Activated T-helper 1 cell treated with Interleukin-2 at 50 U/mL for 16 hours (primary cell): ENCODE data around the gene OR6S1.

Experiments used
- DNase-seq: peaks from one replicate; pipeline ENCODE4 v3.0.0-alpha.2; 2020; ENCODE audit warnings: low read depth

The OR6S1 gene, protein sequence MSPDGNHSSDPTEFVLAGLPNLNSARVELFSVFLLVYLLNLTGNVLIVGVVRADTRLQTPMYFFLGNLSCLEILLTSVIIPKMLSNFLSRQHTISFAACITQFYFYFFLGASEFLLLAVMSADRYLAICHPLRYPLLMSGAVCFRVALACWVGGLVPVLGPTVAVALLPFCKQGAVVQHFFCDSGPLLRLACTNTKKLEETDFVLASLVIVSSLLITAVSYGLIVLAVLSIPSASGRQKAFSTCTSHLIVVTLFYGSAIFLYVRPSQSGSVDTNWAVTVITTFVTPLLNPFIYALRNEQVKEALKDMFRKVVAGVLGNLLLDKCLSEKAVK

DNA sequence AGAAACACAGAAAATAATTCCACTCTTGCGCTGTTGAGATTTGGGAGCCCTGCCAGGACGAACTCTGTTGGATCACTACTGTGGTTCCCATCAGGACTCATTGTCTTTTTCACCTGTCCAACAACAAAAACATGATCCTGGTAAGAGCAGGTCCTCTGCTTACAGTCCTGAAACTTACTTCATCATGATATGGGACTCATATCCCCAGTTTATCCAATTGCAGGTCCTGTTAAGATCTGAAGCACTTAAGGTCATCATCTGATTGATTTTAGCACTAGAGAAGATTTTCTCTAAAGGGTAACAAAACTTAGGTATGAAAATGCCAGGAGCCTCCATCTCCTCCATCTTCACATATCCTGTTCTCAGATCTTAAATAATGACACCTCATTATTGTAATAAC is at the start of gene OR6S1:
OR6S1 (minus strand) TSS at position 101 of the 400 bp plus-strand sequence; CDS start at position 101, 0 bp downstream.
- no peak for DNase-seq

DNA sequence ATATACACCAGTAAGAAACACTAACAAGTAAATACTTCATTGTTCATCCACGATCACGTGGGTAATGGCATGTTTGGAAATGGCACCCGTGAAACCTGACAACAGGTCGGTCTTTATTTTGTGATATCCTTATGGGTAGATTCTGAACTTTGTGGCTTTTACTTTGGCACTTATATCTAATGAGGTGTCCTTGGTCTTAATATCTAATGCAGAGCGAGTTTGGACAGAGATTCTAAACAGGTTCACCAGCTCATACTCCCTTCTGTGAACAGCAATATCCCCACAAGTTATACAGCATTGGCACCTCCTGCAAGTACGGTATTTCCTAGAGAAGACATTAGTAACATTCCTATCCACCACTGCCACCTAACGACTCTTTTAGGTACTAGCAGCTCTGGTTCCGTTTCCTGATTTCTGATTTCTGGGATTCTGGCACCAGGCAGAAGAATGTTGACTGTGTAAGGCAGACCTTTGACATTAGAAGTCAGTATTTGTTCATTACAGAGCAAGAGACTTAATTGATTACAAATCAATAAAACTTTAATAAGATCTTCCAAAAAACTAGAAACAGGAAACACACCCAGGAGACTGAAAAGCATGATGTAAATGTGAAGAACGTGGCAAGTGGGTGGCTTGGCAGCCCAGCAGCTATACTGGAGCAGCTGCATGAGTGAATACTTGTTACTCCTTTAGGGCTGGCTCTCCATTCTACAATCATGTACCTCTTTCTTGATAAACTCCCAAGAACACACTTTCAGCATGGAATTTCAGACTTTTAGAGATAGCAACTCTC is 49.6 kb upstream of the OR6S1 start:
- DNase-seq, result no peak

DNA sequence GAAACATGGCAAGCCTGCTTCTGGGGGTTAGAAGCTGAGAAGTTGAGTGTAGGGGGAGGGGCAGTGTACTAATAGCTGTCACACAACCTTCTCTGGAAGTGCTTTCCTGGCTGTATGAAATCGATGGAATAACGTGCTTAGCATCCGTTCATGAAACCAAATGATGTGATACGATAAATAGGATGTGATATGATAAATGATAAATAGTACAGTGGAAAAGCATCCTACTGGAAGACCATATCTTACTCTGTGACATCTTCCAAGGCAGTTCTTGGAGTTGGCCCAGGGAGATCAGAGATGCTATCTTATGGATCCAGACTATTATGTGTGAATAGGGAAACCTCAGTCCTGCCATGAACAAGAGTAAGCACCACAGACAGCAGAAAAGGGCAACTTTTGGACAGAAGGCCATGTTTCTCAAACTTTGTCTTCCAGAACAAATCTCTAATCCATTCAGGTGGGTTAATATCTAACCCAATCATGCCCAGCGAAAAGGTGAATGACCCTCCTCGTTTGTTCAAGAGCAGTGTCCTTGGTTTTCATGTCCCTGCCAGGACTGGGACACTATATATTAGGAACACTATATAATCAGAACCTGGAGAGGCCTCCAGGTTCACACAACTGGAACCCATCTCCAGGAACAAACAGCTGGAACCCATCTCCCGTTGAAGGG is 46.8 kb upstream of the OR6S1 start, which contains the start of gene ANG:
ANG (plus strand) TSS at position 598 of the 673 bp plus-strand sequence. CDS start 4,801 bp downstream, outside the sequence.
- DNase-seq, result no peak

DNA sequence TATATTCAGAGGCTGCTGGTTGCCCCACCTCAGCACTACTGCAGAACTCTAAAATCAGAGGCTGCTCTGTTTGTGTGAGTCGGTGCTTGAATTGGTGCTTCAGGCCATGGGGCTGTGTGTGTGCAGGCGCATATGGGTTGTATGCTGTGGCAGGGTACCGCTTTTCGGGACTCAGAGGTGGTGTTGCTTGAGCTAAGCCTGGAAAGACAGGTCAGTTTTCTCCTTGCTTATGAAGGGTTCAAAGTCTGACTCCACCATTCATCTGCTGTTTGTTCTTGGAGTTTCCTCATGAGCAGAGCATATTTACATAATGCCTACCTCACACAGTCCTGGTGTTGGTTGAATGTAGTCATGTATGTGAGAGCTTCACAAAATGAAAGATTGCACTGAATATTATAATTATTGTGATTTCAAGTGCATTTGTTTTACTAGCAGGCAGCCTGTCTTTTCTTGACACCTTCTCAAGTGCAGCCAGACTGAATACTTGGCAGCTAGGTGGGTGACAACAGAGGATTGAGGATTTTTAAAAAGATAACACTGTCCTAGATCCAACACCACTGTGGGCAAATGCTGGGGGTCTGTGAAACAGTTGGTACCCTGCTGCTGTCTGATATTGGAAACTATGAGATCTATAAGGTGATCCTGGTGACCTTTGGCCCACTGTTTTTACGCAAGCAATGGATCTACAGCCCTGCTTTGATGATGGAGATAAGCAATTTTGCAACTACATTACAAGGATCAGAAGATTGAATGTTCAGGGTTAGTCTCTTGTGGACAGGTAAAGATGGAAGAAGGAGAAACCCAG is 46.1 kb upstream of the OR6S1 start:
- DNase-seq, result no peak

DNA sequence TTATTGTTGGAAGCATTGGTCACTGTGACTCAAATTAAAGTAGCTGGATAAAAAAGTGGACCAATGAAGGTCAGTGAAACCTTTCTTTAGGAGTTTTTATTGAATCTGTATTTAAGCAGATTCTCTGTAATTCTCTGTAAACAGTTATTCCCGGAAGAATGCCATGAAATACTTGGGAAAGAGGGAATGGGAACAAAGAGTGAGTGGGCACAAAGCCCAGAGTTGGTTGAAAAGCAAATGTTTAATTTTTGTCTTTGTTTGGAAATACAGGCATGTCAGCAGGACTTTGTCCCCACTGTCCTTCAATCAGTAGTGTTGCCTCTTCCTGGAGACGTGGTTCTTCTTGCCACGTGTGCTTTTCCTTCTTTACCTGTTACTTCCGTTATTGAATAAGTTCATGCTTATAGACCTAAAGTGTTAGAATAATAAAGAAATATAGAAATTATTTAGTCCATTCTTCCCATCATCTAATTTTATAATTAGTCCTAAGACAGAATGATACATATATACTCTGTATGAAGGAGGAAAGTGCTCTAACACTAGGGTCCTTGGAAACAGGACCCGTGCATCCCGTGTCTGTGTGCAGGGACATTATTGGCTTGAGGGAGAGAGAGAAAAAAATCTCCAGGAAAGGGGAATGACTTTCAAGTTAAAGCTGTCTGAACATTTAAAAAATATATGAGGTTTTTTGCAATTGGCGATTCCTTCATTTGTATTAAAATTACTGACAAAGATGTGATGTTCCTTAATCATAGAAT is 45.1 kb upstream of the OR6S1 start:
- DNase-seq, result no peak

DNA sequence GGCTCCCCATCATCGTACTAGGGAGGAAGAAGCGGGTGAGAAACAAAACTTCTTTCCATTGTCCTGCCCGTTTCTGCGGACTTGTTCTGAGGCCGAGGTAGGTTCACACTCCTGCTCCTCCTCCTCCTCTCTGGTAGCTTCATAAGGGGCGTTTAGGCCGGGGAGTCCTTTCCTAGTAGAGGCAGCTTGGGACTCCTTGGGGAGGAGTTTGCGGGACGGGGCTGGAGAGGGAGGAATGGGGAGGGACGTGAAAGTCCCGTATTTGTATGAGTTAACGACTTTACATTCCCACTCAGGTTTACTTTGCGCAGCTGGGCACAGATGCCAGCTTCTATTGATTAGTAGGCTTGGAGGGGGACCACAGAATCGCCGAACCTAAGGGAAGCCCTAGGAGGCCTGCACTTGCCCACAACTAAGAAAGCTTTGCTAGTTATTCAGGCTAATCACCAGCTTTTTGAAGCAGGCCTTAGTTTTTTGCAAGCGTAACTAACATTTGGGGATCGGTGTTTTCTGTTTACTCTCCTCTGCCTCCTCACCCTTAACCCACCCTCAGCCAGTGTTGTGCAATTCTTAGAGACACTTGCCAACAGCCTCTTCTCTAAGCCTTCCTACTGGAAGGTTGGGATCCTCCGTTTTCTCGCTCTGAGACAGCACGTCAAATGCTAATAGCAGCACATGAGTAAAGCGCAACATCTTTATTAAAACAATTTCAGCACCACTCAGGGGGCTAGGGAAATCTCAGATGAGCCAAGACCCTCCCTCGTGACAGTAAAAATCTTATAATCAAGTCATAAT is 43.4 kb upstream of the OR6S1 start:
- no peak for DNase-seq

DNA sequence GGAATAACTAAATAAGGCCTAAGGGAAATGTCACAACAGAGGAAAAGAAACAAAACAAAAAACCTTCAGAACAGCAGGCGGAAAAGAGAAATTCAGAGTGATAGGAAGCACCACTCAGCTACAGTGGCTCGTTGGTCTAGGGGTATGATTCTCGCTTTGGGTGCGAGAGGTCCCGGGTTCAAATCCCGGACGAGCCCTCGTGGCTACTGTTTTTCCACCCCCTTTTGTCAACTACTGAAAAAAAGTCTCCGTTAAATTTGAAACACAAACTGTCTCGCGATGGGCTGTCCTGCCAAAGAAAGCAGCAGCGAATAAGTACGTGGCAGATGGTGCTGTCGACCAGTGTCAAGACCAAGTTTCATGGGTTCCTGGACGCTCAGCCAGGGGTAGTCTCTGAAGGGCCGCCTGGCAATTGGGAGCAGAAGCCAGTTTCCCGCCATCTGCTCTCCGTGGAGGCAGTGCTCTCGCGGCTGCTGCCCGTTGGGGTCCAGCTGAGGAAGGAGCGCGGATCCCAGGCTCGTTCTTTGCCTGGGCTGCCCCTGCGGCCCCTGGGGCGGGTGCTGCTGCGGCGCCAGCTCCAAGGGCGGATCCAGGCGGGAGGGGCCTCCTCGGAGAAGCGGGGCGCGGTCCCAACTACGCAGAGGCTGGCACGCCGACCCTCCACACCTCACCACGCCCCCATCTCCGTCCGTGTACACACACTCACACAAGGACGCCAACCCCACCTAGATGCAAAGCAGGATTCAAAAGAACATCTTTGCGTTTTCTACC is 42.6 kb upstream of the OR6S1 start, which contains the start of gene RNASE4:
RNASE4 (plus strand) TSS at position 670 of the 771 bp plus-strand sequence. CDS start 14,812 bp downstream, outside the sequence.
- DNase-seq, result peak; percentile 63

DNA sequence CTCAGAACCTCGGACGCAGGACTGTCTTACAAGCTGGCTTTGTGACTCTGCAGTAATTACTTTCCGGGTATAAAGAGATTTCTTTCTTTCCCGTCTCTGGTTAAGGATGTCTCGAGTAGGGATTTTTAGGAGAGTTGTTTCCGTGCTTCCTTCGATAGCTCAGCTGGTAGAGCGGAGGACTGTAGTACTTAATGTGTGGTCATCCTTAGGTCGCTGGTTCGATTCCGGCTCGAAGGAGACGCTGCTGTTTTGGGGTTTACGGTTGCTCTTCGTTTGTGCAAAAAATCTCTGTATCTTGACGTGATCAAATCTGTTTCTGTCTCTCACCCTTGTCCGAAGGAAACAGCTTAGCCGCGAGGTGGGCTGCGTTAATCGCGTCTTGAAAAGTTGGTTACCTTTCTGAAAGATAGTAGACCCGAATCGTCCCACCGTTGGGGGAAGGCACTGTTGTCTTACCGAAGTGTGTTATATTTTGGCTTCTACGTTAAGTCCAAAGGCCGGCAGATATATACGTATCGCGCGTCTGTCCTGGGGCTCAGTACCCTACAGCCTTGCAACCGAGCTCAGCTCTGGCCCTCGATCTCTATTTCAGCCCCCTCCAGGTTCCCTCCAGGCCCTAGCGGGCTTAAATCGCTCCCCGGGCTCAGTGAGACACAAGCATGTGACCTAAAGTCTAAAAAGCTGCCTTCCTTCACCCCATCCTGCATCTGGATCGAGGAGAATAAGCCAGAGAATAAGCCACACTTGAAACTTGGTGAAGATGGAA is 41.8 kb upstream of the OR6S1 start:
- DNase-seq, result peak; percentile 42

DNA sequence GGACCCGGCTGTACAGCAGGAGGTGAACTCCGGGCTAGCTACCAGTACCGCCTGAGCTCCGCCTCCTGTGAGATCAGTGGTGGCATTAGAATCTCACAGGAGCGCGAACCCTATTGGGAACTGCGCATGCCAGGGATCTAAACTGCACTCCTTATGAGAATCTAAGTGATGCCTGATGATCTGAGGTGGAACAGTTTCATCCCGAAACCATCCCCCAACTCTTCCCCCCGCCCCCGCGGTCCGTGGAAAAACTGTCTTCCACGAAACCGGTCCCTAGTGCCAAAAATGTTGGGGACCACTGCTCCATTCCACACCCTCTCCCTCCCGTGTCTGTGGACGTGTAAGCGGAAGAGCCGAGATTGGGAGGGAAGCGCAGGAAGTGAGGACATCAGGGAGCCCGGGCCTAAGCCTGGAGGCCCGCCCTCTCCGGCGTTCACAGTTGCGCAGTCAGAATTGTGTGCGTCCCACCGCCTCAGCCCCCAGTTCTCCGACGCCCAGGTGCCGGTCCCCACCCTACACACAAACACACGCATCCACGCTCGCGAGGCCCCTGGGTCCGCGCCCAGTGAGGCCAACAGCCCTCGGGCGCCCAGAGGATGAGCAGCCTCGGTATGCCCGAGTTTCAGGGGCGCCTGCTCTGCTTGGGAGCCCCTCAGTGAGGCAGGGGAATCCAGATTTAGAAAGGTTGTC is 41.1 kb upstream of the OR6S1 start:
- peak; percentile 66 for DNase-seq

DNA sequence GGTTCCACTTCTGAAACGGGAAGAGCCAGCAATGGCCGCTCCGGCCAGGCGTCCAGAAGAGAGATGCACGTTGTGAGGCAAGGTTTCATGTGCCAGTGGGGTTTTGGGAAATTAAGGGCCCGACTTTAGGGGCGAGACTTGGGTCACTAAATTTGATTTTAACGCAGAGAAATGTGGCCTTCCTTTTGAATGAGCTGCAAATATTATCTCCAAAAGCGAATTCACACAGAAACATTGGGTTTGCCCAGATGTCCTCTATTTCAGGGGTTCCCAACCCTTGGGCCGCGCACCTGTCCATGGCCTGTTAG is 40.6 kb upstream of the OR6S1 start:
- no peak for DNase-seq

DNA sequence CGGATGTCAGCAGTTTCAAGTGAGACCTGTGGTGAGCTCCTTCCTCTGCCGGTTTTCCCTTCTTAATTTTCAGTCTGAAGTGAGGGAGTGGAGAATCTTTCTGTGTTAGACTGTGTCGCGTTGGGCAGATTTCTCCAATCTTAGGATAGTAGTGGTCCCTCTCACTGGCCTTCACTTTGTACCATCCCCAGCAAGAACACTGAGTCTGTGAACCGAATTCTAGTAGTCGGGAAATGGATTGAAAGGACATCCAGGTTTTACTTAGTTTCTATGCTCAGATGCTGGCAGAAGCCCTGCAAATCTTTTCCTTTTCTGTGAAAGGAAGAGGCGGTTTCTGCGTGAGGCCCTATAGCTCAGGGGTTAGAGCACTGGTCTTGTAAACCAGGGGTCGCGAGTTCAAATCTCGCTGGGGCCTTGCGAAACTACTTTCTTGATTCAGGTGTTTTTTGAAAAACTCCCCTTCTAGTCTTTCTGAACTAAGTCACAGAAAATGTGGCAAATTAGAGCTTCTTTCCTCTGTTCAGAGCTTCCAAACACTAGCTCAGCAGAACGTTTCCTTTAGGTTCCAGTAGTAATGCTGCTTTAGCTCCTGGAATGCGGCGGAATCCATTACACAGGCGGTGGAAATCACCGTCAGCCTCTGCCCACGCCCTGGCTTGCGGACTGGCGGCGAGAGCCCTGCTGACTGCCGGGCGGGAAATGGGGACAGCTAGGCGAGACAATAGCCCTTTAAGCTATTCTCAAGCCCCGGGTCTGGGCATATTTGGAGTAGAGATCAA is 40.0 kb upstream of the OR6S1 start:
- peak; percentile 67 for DNase-seq

DNA sequence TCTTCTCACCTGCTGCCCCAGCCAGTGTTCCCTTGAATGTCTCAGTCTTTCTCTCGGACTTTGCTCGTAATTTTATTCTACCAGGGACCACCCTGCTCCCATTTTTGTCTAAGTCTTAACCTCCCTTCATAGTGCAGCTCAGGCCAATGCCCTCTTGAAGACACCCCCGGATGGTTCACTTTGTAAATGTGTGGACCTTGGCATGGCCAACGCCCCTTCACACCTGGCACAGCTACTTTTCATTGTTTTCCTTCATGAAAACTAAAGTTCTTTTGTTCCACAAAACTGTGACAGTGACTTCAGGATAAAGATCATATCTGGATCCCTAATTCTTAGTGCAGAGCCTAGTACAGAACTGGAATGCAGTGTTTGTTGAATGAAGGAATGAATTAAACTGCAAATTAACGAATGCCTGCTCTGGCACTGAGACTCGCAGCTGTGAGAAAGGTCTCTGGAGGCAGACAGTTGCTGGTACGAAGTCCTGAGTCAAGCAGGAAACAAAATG is 39.4 kb upstream of the OR6S1 start:
- DNase-seq, result no peak

DNA sequence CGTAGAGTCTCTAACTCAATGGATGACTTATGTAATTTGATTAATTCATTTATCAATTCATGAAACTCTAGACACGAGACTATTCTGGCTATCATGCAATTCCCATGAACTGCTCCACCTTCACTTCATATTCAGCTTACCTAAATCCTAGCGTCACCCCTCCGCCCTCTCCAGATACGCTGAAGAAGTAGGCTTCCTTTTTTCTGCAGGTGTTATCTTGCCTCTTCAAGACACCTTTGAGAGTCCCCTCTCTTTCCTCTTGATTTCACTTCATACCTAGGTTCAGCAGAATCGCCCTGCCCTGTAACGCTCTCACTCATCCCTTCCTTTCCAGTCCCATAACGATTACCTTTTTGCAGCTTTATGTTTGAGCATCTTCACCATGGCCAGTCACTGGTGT is 38.9 kb upstream of the OR6S1 start:
- DNase-seq, result no peak

DNA sequence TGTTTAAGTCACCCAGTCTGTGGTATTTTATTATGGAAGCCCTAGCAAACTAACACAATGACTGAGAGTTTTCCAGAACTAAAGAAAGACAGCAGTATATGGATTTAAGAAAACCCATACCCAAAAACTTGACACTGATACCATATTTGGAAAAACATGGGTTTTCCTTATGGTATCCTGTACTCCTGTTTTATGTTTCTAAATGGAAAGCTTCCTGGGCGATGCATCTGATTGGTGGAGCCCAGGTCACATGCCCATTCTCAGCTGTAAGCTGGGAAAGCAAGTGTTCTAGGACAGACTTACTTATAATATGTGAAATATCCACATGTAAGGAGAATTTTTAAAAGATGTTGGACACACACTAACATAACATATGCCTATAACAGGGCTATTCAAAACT is 38.4 kb upstream of the OR6S1 start:
- DNase-seq, result no peak

DNA sequence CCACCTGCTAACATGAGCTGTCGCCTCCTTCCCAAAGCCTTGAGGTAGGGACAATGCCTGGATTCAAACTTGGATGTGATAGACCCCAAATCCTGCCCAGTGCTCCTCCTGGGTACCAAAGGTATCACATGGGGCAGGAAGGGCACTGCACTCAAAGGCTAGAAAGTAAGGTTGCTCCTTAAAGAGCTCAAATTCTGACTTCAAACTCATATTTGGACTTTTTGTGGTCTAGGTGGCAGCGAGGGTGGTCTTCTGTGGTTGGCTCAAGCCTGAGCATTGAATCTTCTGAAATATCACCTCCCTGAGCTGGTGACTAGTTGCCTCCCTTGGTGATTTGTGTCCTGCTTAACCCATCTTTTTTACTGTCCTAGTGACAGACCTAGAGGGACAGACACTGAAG is 34.6 kb upstream of the OR6S1 start:
- DNase-seq, result no peak

DNA sequence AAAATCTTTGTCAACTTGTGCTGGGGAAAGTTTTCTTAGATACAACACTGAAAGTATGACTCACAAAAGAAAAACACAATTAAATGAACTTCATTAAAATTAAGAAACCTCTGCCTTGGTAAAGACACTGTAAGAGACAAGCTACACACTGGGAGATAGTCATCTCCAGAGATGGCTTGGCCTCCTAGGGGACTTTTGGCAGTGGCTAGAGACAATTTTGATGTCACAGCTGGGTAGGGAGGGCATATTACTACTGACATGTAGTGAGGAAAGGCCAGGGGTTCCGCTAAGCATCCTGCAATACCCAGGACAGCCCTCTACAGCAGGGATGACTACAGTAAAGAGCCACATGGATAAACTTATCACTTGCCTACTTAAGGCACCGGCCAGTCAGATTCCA is 34.2 kb upstream of the OR6S1 start:
- DNase-seq, result no peak

DNA sequence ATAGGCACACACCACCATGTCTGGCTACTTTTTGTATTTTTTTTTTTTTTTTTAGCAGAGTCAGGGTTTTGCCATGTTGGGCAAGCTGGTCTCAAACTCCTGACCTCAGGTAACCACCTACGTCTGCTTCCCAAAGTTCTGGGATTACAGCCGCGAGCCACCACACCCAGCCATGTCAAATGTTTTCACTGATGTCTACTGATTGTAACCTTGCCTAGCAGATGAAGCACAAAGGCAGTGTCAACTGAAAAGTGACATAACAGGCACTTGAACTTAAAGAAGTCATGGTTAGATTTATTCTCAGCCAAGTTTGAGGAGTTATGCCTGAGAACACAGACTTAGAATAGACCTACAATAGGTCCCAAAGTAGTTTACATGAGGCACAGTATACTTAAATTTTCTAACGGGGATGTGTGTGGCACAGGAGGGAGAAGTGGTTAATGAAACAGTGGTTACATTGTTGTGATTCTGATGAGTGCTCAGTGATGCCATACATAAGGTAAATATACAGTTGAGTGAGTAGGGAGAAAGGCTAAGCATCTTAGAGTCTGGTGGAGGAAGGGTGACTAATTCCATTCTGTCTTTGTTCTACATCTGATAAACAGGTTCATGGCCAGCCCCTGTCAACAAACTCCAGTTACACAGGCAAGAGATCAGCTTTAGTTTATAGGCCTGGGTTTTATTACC is 30.2 kb upstream of the OR6S1 start:
- DNase-seq, result no peak
